ENCODE data around the gene CFLAR.
"Not testable (repeated sequence)": the region's sequence is repeated elsewhere in the genome, so short reads cannot be mapped to it uniquely, and the experiment has no call there.

The CFLAR gene

DNA sequence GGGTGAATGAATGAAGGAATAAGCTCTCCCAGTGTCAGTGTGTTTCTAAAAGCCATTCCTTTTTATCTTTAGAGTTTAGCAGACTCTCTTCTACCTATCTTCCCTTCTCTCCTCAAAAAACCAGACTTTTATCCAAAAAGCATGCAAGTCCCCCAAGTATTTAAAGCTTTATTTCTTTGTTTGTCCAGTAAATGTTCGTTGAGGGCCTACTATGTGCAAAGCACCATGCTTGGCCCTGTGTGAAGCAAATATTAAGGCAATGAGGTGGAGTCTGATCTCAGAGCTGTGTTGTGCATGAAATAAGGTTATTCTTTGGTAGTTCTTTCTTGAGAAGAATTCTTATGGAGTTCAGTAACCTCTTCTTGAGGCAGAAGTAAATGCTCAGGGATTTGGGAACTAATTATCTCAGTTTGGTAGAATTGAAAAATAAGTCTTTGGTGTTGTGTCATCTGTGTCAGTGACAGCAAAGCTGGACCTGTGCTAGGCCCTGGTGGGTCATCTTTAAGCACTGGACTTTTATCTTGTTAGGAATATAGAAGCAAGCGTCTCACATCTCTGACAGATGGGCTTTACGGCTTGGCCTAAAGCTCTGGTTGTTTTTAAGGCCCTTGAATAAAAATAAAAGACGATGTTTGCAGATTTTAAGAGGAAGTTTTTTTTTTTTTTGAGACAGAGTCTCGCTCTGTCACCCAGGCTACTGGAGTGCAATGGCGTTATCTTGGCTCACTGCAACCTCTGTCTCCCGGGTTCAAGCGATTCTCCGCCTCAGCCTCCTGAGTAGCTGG, 38.8 kb downstream of the CFLAR start:
- Histone ChIP-seq H3K4me3 (ENCODE audit: low read depth in 1 of 5, low read length in 5 of 5) (no peak overlapping the region), H3K36me3 (ENCODE audit: control insufficient read depth in 5 of 5, insufficient read depth in 5 of 5, low read length in 5 of 5) (peaks cover 29 to 77% (median 69%) of the 10 kb centered on the region in 5 donors), H3K27me3 (ENCODE audit: control insufficient read depth in 5 of 5, insufficient read depth in 4 of 5, low read length in 5 of 5) (no peaks in the 10 kb centered on the region), H3K4me1 (ENCODE audit: control insufficient read depth in 5 of 5, insufficient read depth in 5 of 5, low read length in 5 of 5) (peaks cover 6 to 57% (median 36%) of the 10 kb centered on the region in 5 donors), H3K27ac (ENCODE audit: low read depth, low read length) (peak overlapping the region; percentile 93), H3K9me3 (ENCODE audit: control insufficient read depth in 5 of 5, low read length in 5 of 5) (no peaks in the 10 kb centered on the region), H3K9ac (ENCODE audit: low read length in 5 of 5) (peak overlapping the region in 1 of 5 donors; percentile 30)

DNA sequence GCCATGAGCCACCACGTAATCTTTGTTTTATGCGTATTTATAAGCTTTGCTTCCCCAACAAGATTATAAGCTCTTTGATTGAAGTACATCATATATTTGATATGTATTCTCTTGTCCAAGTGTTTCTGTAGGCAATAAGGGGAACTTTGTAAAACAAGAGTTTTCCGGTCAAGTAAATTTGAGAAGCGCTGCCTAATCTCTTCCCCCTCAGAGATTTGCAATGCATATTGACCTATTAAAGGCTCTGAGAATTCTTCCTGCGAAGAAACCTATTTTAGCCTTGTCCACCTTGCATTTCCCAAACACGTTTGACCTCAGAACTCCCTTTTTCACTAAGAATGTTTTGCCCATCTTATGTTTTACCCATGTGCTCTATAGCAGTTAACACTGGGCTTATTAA, 40.1 kb downstream of the CFLAR start:
- Histone ChIP-seq H3K36me3 (ENCODE audit: control insufficient read depth in 5 of 5, insufficient read depth in 5 of 5, low read length in 5 of 5) (peaks cover 24 to 79% (median 73%) of the 10 kb centered on the region in 5 donors), H3K4me3 (ENCODE audit: low read depth in 1 of 5, low read length in 5 of 5) (no peak overlapping the region), H3K9me3 (ENCODE audit: control insufficient read depth in 5 of 5, low read length in 5 of 5) (no peaks in the 10 kb centered on the region), H3K9ac (ENCODE audit: low read length in 5 of 5) (peak overlapping the region in 1 of 5 donors; percentile 33), H3K27ac (ENCODE audit: low read depth, low read length) (peak overlapping the region; percentile 93), H3K4me1 (ENCODE audit: control insufficient read depth in 5 of 5, insufficient read depth in 5 of 5, low read length in 5 of 5) (peaks cover 5 to 48% (median 31%) of the 10 kb centered on the region in 5 donors), H3K27me3 (ENCODE audit: control insufficient read depth in 5 of 5, insufficient read depth in 4 of 5, low read length in 5 of 5) (no peaks in the 10 kb centered on the region)

DNA sequence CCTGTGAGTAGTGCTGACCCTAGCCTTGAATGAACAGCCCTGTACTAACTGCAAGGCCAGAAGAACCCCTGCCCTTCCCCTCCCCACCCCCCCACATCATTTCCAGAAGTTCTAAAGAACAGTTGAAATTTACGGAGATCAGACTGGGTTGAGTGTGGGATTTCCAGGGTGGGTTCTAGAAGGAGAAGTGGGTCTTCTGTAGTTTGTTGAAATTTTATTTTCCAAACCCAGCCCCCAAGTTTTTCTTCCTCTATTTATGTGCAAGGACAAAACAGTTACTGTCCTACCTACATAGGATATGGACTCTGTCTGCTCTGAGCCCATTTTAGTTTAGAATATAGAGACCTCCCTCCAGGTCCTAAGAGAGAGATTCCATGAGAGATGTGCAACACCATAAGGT, 40.7 kb downstream of the CFLAR start:
- Histone ChIP-seq H3K4me1 (ENCODE audit: control insufficient read depth in 5 of 5, insufficient read depth in 5 of 5, low read length in 5 of 5) (peaks cover 3 to 42% (median 26%) of the 10 kb centered on the region in 5 donors), H3K9me3 (ENCODE audit: control insufficient read depth in 5 of 5, low read length in 5 of 5) (no peaks in the 10 kb centered on the region), H3K27ac (ENCODE audit: low read depth, low read length) (peak overlapping the region; percentile 93), H3K9ac (ENCODE audit: low read length in 5 of 5) (peak overlapping the region in 1 of 5 donors; percentile 25), H3K27me3 (ENCODE audit: control insufficient read depth in 5 of 5, insufficient read depth in 4 of 5, low read length in 5 of 5) (no peaks in the 10 kb centered on the region), H3K36me3 (ENCODE audit: control insufficient read depth in 5 of 5, insufficient read depth in 5 of 5, low read length in 5 of 5) (peaks cover 21 to 81% (median 73%) of the 10 kb centered on the region in 5 donors), H3K4me3 (ENCODE audit: low read depth in 1 of 5, low read length in 5 of 5) (no peak overlapping the region)

DNA sequence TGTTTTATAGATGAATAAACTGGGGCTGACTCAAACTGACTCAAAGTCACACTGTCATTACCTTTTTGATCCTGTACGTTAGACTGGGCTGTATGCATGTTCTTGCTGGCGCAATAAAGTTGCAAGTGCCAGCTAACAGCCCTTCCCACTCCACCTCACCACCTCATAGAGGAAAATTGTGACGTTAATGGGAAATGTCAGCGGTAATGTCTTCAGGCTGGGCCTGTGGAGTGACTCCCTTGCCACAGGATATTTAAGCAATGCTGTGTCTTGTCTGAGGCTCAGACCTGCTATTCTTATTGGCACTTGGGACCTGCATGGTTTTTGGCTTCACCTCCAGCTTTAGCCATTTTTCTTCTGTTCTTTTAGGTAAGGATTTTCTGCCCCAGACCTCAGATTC, 41.7 kb downstream of the CFLAR start:
- peaks cover 26 to 85% (median 78%) of the 10 kb centered on the region in 5 donors for H3K36me3 ChIP-seq (ENCODE audit: control insufficient read depth in 5 of 5, insufficient read depth in 5 of 5, low read length in 5 of 5)
- H3K9ac ChIP-seq (ENCODE audit: low read length in 5 of 5) = peak overlapping the region in 4 of 5 donors; percentile 8 to 91 (median 42)

DNA sequence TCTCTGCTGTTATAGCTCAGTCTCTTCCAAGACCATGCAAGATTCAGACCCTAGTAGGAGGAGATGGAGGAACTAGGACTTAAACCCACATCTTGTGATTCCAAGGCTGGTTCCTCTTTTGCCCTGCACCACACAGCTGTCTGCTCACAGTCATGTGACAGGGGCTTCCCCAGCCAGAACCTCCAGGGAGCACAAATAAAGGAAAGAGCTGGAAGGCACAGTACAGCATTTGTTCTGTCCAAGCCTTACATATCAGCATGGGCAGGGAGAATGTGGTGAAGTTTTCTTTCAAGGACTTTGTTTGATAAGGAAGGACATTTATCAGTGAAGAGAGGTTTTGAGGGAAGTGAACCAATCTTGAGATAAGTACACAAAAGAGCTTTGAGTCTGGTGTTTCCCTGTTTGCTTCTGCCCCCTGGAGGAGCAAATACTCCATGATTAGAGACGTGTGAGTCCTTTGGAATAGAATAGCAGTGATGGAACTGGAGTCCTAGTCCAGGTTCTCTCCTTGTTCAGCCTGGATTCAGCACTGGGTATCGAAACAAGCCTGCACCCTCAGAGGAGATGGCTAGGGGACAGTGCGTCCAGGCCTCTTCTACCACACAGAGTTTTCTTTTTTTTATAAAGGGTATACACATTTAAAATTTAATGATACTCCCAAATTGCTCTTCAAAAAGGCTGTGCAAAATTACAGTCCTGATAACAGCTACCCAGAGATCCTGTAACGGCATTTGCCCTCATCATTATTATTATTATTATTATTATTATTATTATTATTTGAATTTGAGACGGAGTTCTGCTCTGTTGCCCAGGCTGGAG, 42.4 kb downstream of the CFLAR start:
- H3K4me3 ChIP-seq (ENCODE audit: low read depth in 1 of 5, low read length in 5 of 5) = no peak overlapping the region
- peak overlapping the region; percentile 93 for H3K27ac ChIP-seq (ENCODE audit: low read depth, low read length)
- H3K36me3 ChIP-seq (ENCODE audit: control insufficient read depth in 5 of 5, insufficient read depth in 5 of 5, low read length in 5 of 5) = peaks cover 28 to 85% (median 78%) of the 10 kb centered on the region in 5 donors
- no peaks in the 10 kb centered on the region for H3K27me3 ChIP-seq (ENCODE audit: control insufficient read depth in 5 of 5, insufficient read depth in 4 of 5, low read length in 5 of 5)
- H3K9me3 ChIP-seq (ENCODE audit: control insufficient read depth in 5 of 5, low read length in 5 of 5) = no peaks in the 10 kb centered on the region
- peaks cover 3 to 38% (median 13%) of the 10 kb centered on the region in 5 donors for H3K4me1 ChIP-seq (ENCODE audit: control insufficient read depth in 5 of 5, insufficient read depth in 5 of 5, low read length in 5 of 5)
- H3K9ac ChIP-seq (ENCODE audit: low read length in 5 of 5) = peak overlapping the region; percentile 8 to 91 (median 32)

More for the DNA sequence above, 41.7 kb downstream of the CFLAR start:
- Histone ChIP-seq H3K4me1 (ENCODE audit: control insufficient read depth in 5 of 5, insufficient read depth in 5 of 5, low read length in 5 of 5) (peaks cover 3 to 36% (median 15%) of the 10 kb centered on the region in 5 donors), H3K27me3 (ENCODE audit: control insufficient read depth in 5 of 5, insufficient read depth in 4 of 5, low read length in 5 of 5) (no peaks in the 10 kb centered on the region), H3K9me3 (ENCODE audit: control insufficient read depth in 5 of 5, low read length in 5 of 5) (no peaks in the 10 kb centered on the region), H3K27ac (ENCODE audit: low read depth, low read length) (peak overlapping the region; percentile 93), H3K4me3 (ENCODE audit: low read depth in 1 of 5, low read length in 5 of 5) (no peak overlapping the region)

DNA sequence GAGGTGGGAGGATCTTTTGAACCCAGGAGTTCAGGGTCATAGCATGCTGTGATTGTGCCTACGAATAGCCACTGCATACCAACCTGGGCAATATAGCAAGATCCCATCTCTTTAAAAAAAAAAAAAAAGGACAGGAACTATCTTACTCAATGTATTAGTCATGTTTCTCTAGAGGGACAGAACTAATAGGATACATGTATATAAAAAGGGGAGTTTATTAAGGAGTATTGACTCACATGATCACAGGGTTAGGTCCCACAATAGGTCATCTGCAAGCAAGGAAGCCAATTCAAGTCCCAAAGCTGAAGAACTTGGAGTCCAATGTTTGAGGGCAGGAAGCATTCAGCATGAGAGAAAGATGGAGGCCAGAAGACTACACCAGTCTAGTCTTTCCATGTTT, 48.2 kb downstream of the CFLAR start:
- Histone ChIP-seq H3K4me3 (ENCODE audit: low read depth in 1 of 5, low read length in 5 of 5) (no peak overlapping the region), H3K27me3 (ENCODE audit: control insufficient read depth in 5 of 5, insufficient read depth in 4 of 5, low read length in 5 of 5) (no peaks in the 10 kb centered on the region), H3K9ac (ENCODE audit: low read length in 5 of 5) (no peak overlapping the region), H3K4me1 (ENCODE audit: control insufficient read depth in 5 of 5, insufficient read depth in 5 of 5, low read length in 5 of 5) (peaks cover 0 to 14% (median 0%) of the 10 kb centered on the region in 5 donors), H3K36me3 (ENCODE audit: control insufficient read depth in 5 of 5, insufficient read depth in 5 of 5, low read length in 5 of 5) (peaks cover 27 to 70% (median 61%) of the 10 kb centered on the region in 5 donors), H3K9me3 (ENCODE audit: control insufficient read depth in 5 of 5, low read length in 5 of 5) (peaks cover 0 to 8% (median 2%) of the 10 kb centered on the region in 5 donors), H3K27ac (ENCODE audit: low read depth, low read length) (peak overlapping the region; percentile 38)

DNA sequence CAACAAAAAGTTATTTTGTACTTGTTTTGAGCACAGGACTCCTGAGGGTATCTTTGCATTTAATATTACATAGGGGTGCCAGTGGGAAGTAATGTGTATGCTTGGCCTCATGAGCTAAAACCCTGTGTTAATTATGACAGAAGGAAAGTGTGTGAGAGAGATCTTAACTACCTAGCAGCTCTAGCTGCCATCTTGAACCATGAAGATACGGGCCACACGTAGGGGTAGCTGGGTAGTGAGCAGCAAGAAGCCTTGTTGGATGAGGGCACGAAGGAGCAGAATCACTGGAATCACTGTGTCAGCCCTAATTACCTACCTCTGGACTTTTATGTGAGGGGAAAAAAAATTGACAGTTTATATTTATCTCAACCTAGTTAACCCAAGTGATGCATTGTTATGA, 51.6 kb downstream of the CFLAR start:
- Histone ChIP-seq H3K4me1 (ENCODE audit: control insufficient read depth in 5 of 5, insufficient read depth in 5 of 5, low read length in 5 of 5) (peaks cover 0 to 10% (median 0%) of the 10 kb centered on the region in 5 donors), H3K4me3 (ENCODE audit: low read depth in 1 of 5, low read length in 5 of 5) (no peak overlapping the region), H3K27me3 (ENCODE audit: control insufficient read depth in 5 of 5, insufficient read depth in 4 of 5, low read length in 5 of 5) (no peaks in the 10 kb centered on the region), H3K9ac (ENCODE audit: low read length in 5 of 5) (no peak overlapping the region), H3K36me3 (ENCODE audit: control insufficient read depth in 5 of 5, insufficient read depth in 5 of 5, low read length in 5 of 5) (peaks cover 24 to 42% (median 34%) of the 10 kb centered on the region in 5 donors), H3K9me3 (ENCODE audit: control insufficient read depth in 5 of 5, low read length in 5 of 5) (peaks cover 0 to 17% (median 15%) of the 10 kb centered on the region in 5 donors), H3K27ac (ENCODE audit: low read depth, low read length) (no peak overlapping the region)

DNA sequence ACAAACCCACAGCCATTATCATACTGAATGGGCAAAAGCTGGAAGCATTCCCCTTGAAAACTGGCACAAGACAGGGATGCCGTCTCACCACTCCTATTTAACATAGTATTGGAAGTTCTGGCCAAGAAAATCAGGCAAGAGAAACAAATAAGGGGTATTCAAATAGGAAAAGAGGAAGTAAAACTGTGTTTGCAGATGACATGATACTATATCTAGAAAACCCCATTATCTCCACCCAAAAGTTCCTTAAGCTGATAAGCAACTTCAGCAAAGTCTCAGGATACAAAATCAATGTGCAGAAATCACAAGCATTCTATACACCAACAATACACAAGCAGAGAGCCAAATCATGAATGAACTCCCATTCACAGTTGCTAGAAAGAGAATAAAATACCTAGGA, 52.5 kb downstream of the CFLAR start:
- H3K4me3 ChIP-seq (ENCODE audit: low read depth in 1 of 5, low read length in 5 of 5); H3K4me1 ChIP-seq (ENCODE audit: control insufficient read depth in 5 of 5, insufficient read depth in 5 of 5, low read length in 5 of 5); H3K9ac ChIP-seq (ENCODE audit: low read length in 5 of 5); H3K27ac ChIP-seq (ENCODE audit: low read depth, low read length); H3K27me3 ChIP-seq (ENCODE audit: control insufficient read depth in 5 of 5, insufficient read depth in 4 of 5, low read length in 5 of 5): not testable (repeated sequence)
- peaks cover 0 to 19% (median 15%) of the 10 kb centered on the region in 5 donors for H3K9me3 ChIP-seq (ENCODE audit: control insufficient read depth in 5 of 5, low read length in 5 of 5)
- H3K36me3 ChIP-seq (ENCODE audit: control insufficient read depth in 5 of 5, insufficient read depth in 5 of 5, low read length in 5 of 5) = peaks cover 17 to 32% (median 25%) of the 10 kb centered on the region in 5 donors

DNA sequence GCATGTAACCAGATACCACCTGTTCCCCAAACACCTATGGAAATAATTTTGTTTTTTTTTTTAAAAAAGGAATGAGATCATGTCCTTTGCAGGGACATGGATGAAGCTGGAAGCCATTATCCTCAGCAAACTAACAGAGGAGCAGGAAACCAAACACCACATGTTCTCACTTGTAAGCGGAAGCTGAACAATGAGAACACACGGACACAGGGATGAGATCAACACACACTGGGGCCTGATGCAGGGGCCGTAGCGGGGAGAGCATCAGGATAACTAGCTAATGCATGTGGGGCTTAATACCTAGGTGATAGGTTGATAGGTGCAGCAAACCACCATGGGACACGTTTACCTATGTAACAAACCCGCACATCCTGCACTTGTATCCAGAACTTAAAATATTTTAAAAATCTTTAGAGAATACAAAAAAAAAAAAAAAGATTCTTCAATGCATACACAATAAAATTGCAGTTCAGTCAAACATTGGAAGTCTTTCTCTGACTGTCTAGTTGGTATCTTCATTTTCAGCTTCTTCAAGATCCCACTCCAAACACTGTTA, 55.4 kb downstream of the CFLAR start:
- Histone ChIP-seq H3K9me3 (ENCODE audit: control insufficient read depth in 5 of 5, low read length in 5 of 5) (peaks cover 0 to 19% (median 15%) of the 10 kb centered on the region in 5 donors), H3K27me3 (ENCODE audit: control insufficient read depth in 5 of 5, insufficient read depth in 4 of 5, low read length in 5 of 5) (no peaks in the 10 kb centered on the region), H3K4me3 (ENCODE audit: low read depth in 1 of 5, low read length in 5 of 5) (no peak overlapping the region), H3K4me1 (ENCODE audit: control insufficient read depth in 5 of 5, insufficient read depth in 5 of 5, low read length in 5 of 5) (no peaks in the 10 kb centered on the region), H3K36me3 (ENCODE audit: control insufficient read depth in 5 of 5, insufficient read depth in 5 of 5, low read length in 5 of 5) (peaks cover 3 to 14% (median 7%) of the 10 kb centered on the region in 5 donors), H3K27ac (ENCODE audit: low read depth, low read length) (no peak overlapping the region), H3K9ac (ENCODE audit: low read length in 5 of 5) (no peak overlapping the region)
